ENCODE results near the gene GABRR1. TPM values are rescaled to one million over a fixed set of nuclear protein-coding genes. Genes with fewer than 3 reads are reported as not detected.
"Not testable (repeated sequence)": the region's sequence is repeated elsewhere in the genome, so short reads cannot be mapped to it uniquely, and the experiment has no call there.

The GABRR1 gene
- total and polyA plus RNA-seq, 2 experiments from 2014 or later: not detected

GRCh38 chr6:89134723-89135122 is 82.4 kb downstream of the GABRR1 start:
- H4K20me1 ChIP-seq (ENCODE audit: insufficient read depth): no peaks in the 10 kb centered on the region
- no peak overlapping the region for H3K4me3 ChIP-seq
- 91 to 100% methylated on average over 3 of the region's 3 CpGs for WGBS, 2 experiments (ENCODE audit: low coverage in 1 of 2, low lambda C conversion rate in 2 of 2, missing lambda C conversion rate in 2 of 2)
- H3K9me2 ChIP-seq (ENCODE audit: insufficient read depth): no peaks in the 10 kb centered on the region
- H3K27me3 ChIP-seq (replicated peaks; ENCODE audit: insufficient read depth): no peaks in the 10 kb centered on the region
- no peak overlapping the region for H2AFZ ChIP-seq
- no peak for DNase-seq
- no peak overlapping the region for H3K27ac ChIP-seq
- H3K9me3 ChIP-seq (ENCODE audit: low read depth): no peaks in the 10 kb centered on the region
- no peaks in the 10 kb centered on the region for H3K36me3 ChIP-seq (ENCODE audit: low read depth)
- peaks cover 7% of the 10 kb centered on the region for H3K4me1 ChIP-seq (ENCODE audit: insufficient read depth)
- H3K4me2 ChIP-seq (ENCODE audit: unreplicated experiment): no peak overlapping the region
- TF ChIP-seq EZH2 (IDR thresholded peaks at IDR 0.05; ENCODE audit: insufficient read depth, poor library complexity, severe bottlenecking): no peak
- no peak for TF ChIP-seq EZH2phosphoT487 (IDR thresholded peaks at IDR 0.05; ENCODE audit: insufficient read depth, low read depth)
- H3K9ac ChIP-seq: no peak overlapping the region
- in situ Hi-C loops (cut with MboI): no loop called here
- peaks cover 2% of the 10 kb centered on the region for H3F3A ChIP-seq (ENCODE audit: insufficient read depth)
- no peaks in the 10 kb centered on the region for H3K79me2 ChIP-seq (ENCODE audit: insufficient read depth)

DNA sequence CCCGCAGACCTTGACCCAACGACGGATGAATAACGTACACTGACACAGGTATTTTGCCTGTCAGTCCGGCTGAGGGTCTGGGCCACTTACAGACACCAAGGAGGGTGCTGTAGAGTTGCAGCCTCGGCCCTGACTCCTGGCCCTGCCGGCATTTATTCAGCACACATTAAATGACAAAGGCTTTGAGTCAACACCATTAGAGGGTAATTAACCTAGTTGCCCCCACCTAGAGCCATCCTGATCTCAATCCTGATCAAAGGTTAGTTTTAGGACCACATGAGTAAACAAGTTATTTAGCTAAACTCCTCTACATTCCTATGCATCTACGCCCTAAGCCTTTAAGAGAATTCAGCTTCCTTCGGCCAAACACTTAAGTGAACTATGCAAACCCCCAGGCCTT is 83.2 kb downstream of the GABRR1 start:
- Histone ChIP-seq H3K79me2 (ENCODE audit: insufficient read depth) (no peaks in the 10 kb centered on the region), H3K9me2 (ENCODE audit: insufficient read depth) (no peaks in the 10 kb centered on the region), H3K27me3 (replicated peaks; ENCODE audit: insufficient read depth) (no peaks in the 10 kb centered on the region), H2AFZ (no peak overlapping the region), H3K4me3 (no peak overlapping the region), H4K20me1 (ENCODE audit: insufficient read depth) (no peaks in the 10 kb centered on the region), H3K36me3 (ENCODE audit: low read depth) (no peaks in the 10 kb centered on the region), H3K4me2 (ENCODE audit: unreplicated experiment) (no peak overlapping the region), H3K4me1 (ENCODE audit: insufficient read depth) (no peaks in the 10 kb centered on the region), H3K9me3 (ENCODE audit: low read depth) (no peaks in the 10 kb centered on the region), H3K27ac (no peak overlapping the region), H3F3A (ENCODE audit: insufficient read depth) (no peaks in the 10 kb centered on the region), H3K9ac (no peak overlapping the region)
- in situ Hi-C loops (cut with MboI): no loop called here
- TF ChIP-seq EZH2 (IDR thresholded peaks at IDR 0.05; ENCODE audit: insufficient read depth, poor library complexity, severe bottlenecking) (no peak), EZH2phosphoT487 (IDR thresholded peaks at IDR 0.05; ENCODE audit: insufficient read depth, low read depth) (no peak)
- WGBS, 2 experiments (ENCODE audit: low coverage in 1 of 2, low lambda C conversion rate in 2 of 2, missing lambda C conversion rate in 2 of 2): 78 to 84% methylated on average over 9 of the region's 9 CpGs
- no peak for DNase-seq

GRCh38 chr6:89132057-89132456 is 85.1 kb downstream of the GABRR1 start:
- Histone ChIP-seq H4K20me1 (ENCODE audit: insufficient read depth) (no peaks in the 10 kb centered on the region), H3K36me3 (ENCODE audit: low read depth) (no peaks in the 10 kb centered on the region), H3K9me2 (ENCODE audit: insufficient read depth) (no peaks in the 10 kb centered on the region), H3K27ac (no peak overlapping the region), H3K4me2 (ENCODE audit: unreplicated experiment) (no peak overlapping the region), H3K4me3 (no peak overlapping the region), H3K9ac (no peak overlapping the region), H3K9me3 (ENCODE audit: low read depth) (no peaks in the 10 kb centered on the region), H3K27me3 (replicated peaks; ENCODE audit: insufficient read depth) (no peaks in the 10 kb centered on the region), H3K4me1 (ENCODE audit: insufficient read depth) (no peaks in the 10 kb centered on the region), H2AFZ (no peak overlapping the region), H3K79me2 (ENCODE audit: insufficient read depth) (no peaks in the 10 kb centered on the region), H3F3A (ENCODE audit: insufficient read depth) (no peaks in the 10 kb centered on the region)
- 91 to 92% methylated on average over 2 of the region's 2 CpGs for WGBS, 2 experiments (ENCODE audit: low coverage in 1 of 2, low lambda C conversion rate in 2 of 2, missing lambda C conversion rate in 2 of 2)
- TF ChIP-seq EZH2phosphoT487 (IDR thresholded peaks at IDR 0.05; ENCODE audit: insufficient read depth, low read depth) (no peak), EZH2 (IDR thresholded peaks at IDR 0.05; ENCODE audit: insufficient read depth, poor library complexity, severe bottlenecking) (no peak)
- DNase-seq: no peak
- in situ Hi-C loops (cut with MboI): no loop called here

- no peaks in the 10 kb centered on the region for H4K20me1 ChIP-seq (ENCODE audit: insufficient read depth)
- TF ChIP-seq EZH2phosphoT487 (IDR thresholded peaks at IDR 0.05; ENCODE audit: insufficient read depth, low read depth) (no peak), EZH2 (IDR thresholded peaks at IDR 0.05; ENCODE audit: insufficient read depth, poor library complexity, severe bottlenecking) (no peak)
- in situ Hi-C loops (cut with MboI): no loop called here
- H3K4me2 ChIP-seq (ENCODE audit: unreplicated experiment): no peak overlapping the region
- no peak overlapping the region for H2AFZ ChIP-seq
- WGBS, 2 experiments (ENCODE audit: low coverage in 1 of 2, low lambda C conversion rate in 2 of 2, missing lambda C conversion rate in 2 of 2): 89 to 92% methylated on average over 3 of the region's 3 CpGs
- H3K4me1 ChIP-seq (ENCODE audit: insufficient read depth): no peaks in the 10 kb centered on the region
- H3K9ac ChIP-seq: no peak overlapping the region
- H3K79me2 ChIP-seq (ENCODE audit: insufficient read depth): no peaks in the 10 kb centered on the region
- H3F3A ChIP-seq (ENCODE audit: insufficient read depth): no peaks in the 10 kb centered on the region
- no peak overlapping the region for H3K4me3 ChIP-seq
- no peak for DNase-seq
- no peaks in the 10 kb centered on the region for H3K36me3 ChIP-seq (ENCODE audit: low read depth)
- H3K9me3 ChIP-seq (ENCODE audit: low read depth): no peaks in the 10 kb centered on the region
- H3K27me3 ChIP-seq (replicated peaks; ENCODE audit: insufficient read depth): no peaks in the 10 kb centered on the region
- no peaks in the 10 kb centered on the region for H3K9me2 ChIP-seq (ENCODE audit: insufficient read depth)
- H3K27ac ChIP-seq: no peak overlapping the region
Measured at GRCh38 chr6:89131599-89131998, 85.6 kb downstream of the GABRR1 start.

GRCh38 chr6:89128256-89128671 is 88.9 kb downstream of the GABRR1 start:
- WGBS, 2 experiments (ENCODE audit: low coverage in 1 of 2, low lambda C conversion rate in 2 of 2, missing lambda C conversion rate in 2 of 2): 79 to 86% methylated on average over 2 of the region's 2 CpGs
- H3F3A ChIP-seq (ENCODE audit: insufficient read depth); H3K27ac ChIP-seq; H2AFZ ChIP-seq; in situ Hi-C loops (cut with MboI); H3K9me2 ChIP-seq (ENCODE audit: insufficient read depth); H3K9ac ChIP-seq; H3K27me3 ChIP-seq (replicated peaks; ENCODE audit: insufficient read depth); H3K4me3 ChIP-seq; H3K4me1 ChIP-seq (ENCODE audit: insufficient read depth); H3K4me2 ChIP-seq (ENCODE audit: unreplicated experiment); H3K36me3 ChIP-seq (ENCODE audit: low read depth); H3K79me2 ChIP-seq (ENCODE audit: insufficient read depth); H4K20me1 ChIP-seq (ENCODE audit: insufficient read depth); DNase-seq; H3K9me3 ChIP-seq (ENCODE audit: low read depth): not testable (repeated sequence)

Other genes starting within 250 kb of the GABRR1 start
- gene PNRC1, start 136.6 kb downstream of the GABRR1 start, total RNA-seq (2014; rRNA removed; shearing (Covaris generic)): 51.3 and 57.9 TPM in 2 replicates
- 102 and 103 TPM in 2 replicates for gene PNRC1, start 136.6 kb downstream of the GABRR1 start, polyA plus RNA-seq (2016; fragmentation: Nextera tagmentation; extraction: Ambion mirVana)
- gene SRSF12, start 99.3 kb downstream of the GABRR1 start, total RNA-seq (2014; rRNA removed; shearing (Covaris generic)): under 0.01 and 0.65 TPM in 2 replicates
- 0.59 and 0.60 TPM in 2 replicates for gene SRSF12, start 99.3 kb downstream of the GABRR1 start, polyA plus RNA-seq (2016; fragmentation: Nextera tagmentation; extraction: Ambion mirVana)
- 3.0 and 6.8 TPM in 2 replicates for gene PM20D2, start 71.3 kb downstream of the GABRR1 start, total RNA-seq (2014; rRNA removed; shearing (Covaris generic))
- 2.0 and 2.1 TPM in 2 replicates for gene PM20D2, start 71.3 kb downstream of the GABRR1 start, polyA plus RNA-seq (2016; fragmentation: Nextera tagmentation; extraction: Ambion mirVana)
- gene GABRR2, start 97.9 kb upstream of the GABRR1 start, total RNA-seq (2014; rRNA removed; shearing (Covaris generic)): not detected in 2 replicates
- gene GABRR2, start 97.9 kb upstream of the GABRR1 start, polyA plus RNA-seq (2016; fragmentation: Nextera tagmentation; extraction: Ambion mirVana): not detected in 2 replicates
- 42.9 and 43.4 TPM in 2 replicates for gene UBE2J1, start 135.4 kb upstream of the GABRR1 start, total RNA-seq (2014; rRNA removed; shearing (Covaris generic))
- gene UBE2J1, start 135.4 kb upstream of the GABRR1 start, polyA plus RNA-seq (2016; fragmentation: Nextera tagmentation; extraction: Ambion mirVana): 44.5 and 44.6 TPM in 2 replicates
- gene RRAGD, start 194.9 kb upstream of the GABRR1 start, total RNA-seq (2014; rRNA removed; shearing (Covaris generic)): not detected in 2 replicates
- not detected in 2 replicates for gene RRAGD, start 194.9 kb upstream of the GABRR1 start, polyA plus RNA-seq (2016; fragmentation: Nextera tagmentation; extraction: Ambion mirVana)
- gene ANKRD6, start 215.8 kb upstream of the GABRR1 start, total RNA-seq (2014; rRNA removed; shearing (Covaris generic)): 1.0 and 12.4 TPM in 2 replicates
- gene ANKRD6, start 215.8 kb upstream of the GABRR1 start, polyA plus RNA-seq (2016; fragmentation: Nextera tagmentation; extraction: Ambion mirVana): 0.54 and 0.58 TPM in 2 replicates